ENCODE results near the gene RGPD5.
"Not testable (repeated sequence)": the region's sequence is repeated elsewhere in the genome, so short reads cannot be mapped to it uniquely, and the experiment has no call there.

GRCh38 chr2:109893736-109894135, 99.6 kb downstream of the RGPD5 start:
- TF ChIP-seq FOXP2 (optimal IDR thresholded peaks at IDR 0.05; ENCODE audit: control extremely low read depth, extremely low read length, insufficient read depth); POLR2AphosphoS5 (IDR thresholded peaks at IDR 0.05; ENCODE audit: borderline replicate concordance, low read depth, low read length); EZH2 (IDR thresholded peaks at IDR 0.05): not testable (repeated sequence)
